ENCODE results near the gene NTRK3. TPM values are rescaled to one million over a fixed set of nuclear protein-coding genes. Genes with fewer than 3 reads are reported as not detected.

The NTRK3 gene
- total and polyA plus RNA-seq, 8 donors, result 0.13 to 1.1 (median 0.60) TPM

- no peaks in the 10 kb centered on the region for H3K4me1 ChIP-seq
- 12 to 21% methylated on average over 2 of the region's 2 CpGs for WGBS, 2 donors
- FAIRE-seq, result no peak
- no peaks in the 10 kb centered on the region for H3K27me3 ChIP-seq
- H3K36me3 ChIP-seq, result no peaks in the 10 kb centered on the region
- intact Hi-C loops (cut with DNase I), result no loop called here
- DNase-seq, result no peak
- H3K9me3 ChIP-seq, result no peaks in the 10 kb centered on the region
- no peak for ATAC-seq
- no peak overlapping the region for H3K4me3 ChIP-seq
- TF ChIP-seq, protein P1, sequence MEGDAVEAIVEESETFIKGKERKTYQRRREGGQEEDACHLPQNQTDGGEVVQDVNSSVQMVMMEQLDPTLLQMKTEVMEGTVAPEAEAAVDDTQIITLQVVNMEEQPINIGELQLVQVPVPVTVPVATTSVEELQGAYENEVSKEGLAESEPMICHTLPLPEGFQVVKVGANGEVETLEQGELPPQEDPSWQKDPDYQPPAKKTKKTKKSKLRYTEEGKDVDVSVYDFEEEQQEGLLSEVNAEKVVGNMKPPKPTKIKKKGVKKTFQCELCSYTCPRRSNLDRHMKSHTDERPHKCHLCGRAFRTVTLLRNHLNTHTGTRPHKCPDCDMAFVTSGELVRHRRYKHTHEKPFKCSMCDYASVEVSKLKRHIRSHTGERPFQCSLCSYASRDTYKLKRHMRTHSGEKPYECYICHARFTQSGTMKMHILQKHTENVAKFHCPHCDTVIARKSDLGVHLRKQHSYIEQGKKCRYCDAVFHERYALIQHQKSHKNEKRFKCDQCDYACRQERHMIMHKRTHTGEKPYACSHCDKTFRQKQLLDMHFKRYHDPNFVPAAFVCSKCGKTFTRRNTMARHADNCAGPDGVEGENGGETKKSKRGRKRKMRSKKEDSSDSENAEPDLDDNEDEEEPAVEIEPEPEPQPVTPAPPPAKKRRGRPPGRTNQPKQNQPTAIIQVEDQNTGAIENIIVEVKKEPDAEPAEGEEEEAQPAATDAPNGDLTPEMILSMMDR (IDR thresholded peaks at IDR 0.05), result no peak
- no peak overlapping the region for H3K27ac ChIP-seq
These were observed 321.0 kb downstream of the NTRK3 start for GRCh38 chr15:87935583-87935982.

- no peak for FAIRE-seq
- Histone ChIP-seq H3K27me3 (no peaks in the 10 kb centered on the region), H3K36me3 (no peaks in the 10 kb centered on the region), H3K4me1 (no peaks in the 10 kb centered on the region), H3K9me3 (no peaks in the 10 kb centered on the region), H3K27ac (no peak overlapping the region), H3K4me3 (no peak overlapping the region)
- ATAC-seq, result no peak
- no peak for DNase-seq
- TF ChIP-seq, protein P1 (IDR thresholded peaks at IDR 0.05), result no peak
- intact Hi-C loops (cut with DNase I), result no loop called here
- 46 to 70% methylated on average over 2 of the region's 2 CpGs for WGBS, 2 donors
These were observed 325.0 kb downstream of the NTRK3 start for GRCh38 chr15:87931584-87931983.

- WGBS, 2 donors, result 48 to 56% methylated on average over 5 of the region's 5 CpGs
- TF ChIP-seq, protein P1 (IDR thresholded peaks at IDR 0.05), result no peak
- no peak for ATAC-seq
- DNase-seq, result no peak
- no peak for FAIRE-seq
- no peaks in the 10 kb centered on the region for H3K27me3 ChIP-seq
- no peaks in the 10 kb centered on the region for H3K4me1 ChIP-seq
- H3K36me3 ChIP-seq, result no peaks in the 10 kb centered on the region
- intact Hi-C loops (cut with DNase I), result no loop called here
- no peak overlapping the region for H3K27ac ChIP-seq
- no peak overlapping the region for H3K4me3 ChIP-seq
- no peaks in the 10 kb centered on the region for H3K9me3 ChIP-seq
These were observed 326.1 kb downstream of the NTRK3 start for GRCh38 chr15:87930457-87930856.

GRCh38 chr15:87929841-87930240 is 326.7 kb downstream of the NTRK3 start:
- DNase-seq (no peak), FAIRE-seq (no peak), ATAC-seq (no peak)
- Histone ChIP-seq H3K27ac (no peak overlapping the region), H3K4me1 (no peaks in the 10 kb centered on the region), H3K4me3 (no peak overlapping the region), H3K27me3 (no peaks in the 10 kb centered on the region), H3K9me3 (no peaks in the 10 kb centered on the region), H3K36me3 (no peaks in the 10 kb centered on the region)
- intact Hi-C loops (cut with DNase I), result no loop called here
- TF ChIP-seq, protein P1 (IDR thresholded peaks at IDR 0.05), result no peak
- 68 to 78% methylated on average over 2 of the region's 2 CpGs for WGBS, 2 donors

- TF ChIP-seq, protein P1 (IDR thresholded peaks at IDR 0.05), result no peak
- no peak overlapping the region for H3K4me3 ChIP-seq
- no peak overlapping the region for H3K27ac ChIP-seq
- intact Hi-C loops (cut with DNase I), result no loop called here
- H3K9me3 ChIP-seq, result no peaks in the 10 kb centered on the region
- no peaks in the 10 kb centered on the region for H3K27me3 ChIP-seq
- ATAC-seq (no peak), DNase-seq (no peak), FAIRE-seq (no peak)
- H3K36me3 ChIP-seq, result no peaks in the 10 kb centered on the region
- no peaks in the 10 kb centered on the region for H3K4me1 ChIP-seq
- 15 to 17% methylated on average over 1 of the region's 1 CpG for WGBS, 2 donors
These were observed 332.1 kb downstream of the NTRK3 start for GRCh38 chr15:87924433-87924832.
